HG03097 (cell line): ENCODE measurements around the gene PDGFA.

Experiments
- ATAC-seq: cut with Tn5 transposase; IDR thresholded peaks from one replicate; pipeline ENCODE4 v1.9.1; 2021; ENCODE audit not compliant: unreplicated experiment, low FRiP score

The PDGFA gene

DNA sequence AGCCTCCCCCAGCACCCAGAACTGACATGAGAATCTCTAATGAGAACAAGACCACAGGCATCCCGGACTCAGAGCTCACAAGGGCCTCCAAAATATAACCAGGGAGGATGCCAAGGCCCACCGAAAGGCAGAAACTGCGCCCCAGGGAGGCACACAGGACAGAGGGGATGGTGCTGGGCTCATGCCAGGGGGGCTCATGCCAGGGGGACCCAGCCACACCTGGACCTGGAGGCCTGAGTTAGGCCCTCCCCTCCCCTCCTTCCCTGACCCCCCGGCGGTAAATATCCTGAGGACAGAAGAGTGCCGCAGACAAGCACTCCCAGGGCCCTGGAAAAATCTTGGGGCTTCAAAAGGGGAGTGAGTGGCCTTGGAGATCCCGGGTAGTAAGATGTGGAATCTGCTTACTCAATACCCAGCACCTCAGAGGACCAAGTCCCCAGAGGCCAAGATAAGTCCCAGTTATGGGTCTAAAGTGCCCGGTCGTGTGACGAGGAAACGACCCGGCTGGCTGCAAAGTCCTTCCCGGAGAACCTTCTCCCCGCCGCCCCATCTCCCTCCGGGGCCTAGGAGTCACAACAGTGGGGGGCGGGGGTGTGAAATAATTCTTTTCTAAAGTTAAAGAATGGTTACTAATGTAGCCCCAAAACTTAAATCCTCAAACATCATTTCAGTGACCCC, 11.9 kb downstream of the PDGFA start:
- ATAC-seq, result no peak

DNA sequence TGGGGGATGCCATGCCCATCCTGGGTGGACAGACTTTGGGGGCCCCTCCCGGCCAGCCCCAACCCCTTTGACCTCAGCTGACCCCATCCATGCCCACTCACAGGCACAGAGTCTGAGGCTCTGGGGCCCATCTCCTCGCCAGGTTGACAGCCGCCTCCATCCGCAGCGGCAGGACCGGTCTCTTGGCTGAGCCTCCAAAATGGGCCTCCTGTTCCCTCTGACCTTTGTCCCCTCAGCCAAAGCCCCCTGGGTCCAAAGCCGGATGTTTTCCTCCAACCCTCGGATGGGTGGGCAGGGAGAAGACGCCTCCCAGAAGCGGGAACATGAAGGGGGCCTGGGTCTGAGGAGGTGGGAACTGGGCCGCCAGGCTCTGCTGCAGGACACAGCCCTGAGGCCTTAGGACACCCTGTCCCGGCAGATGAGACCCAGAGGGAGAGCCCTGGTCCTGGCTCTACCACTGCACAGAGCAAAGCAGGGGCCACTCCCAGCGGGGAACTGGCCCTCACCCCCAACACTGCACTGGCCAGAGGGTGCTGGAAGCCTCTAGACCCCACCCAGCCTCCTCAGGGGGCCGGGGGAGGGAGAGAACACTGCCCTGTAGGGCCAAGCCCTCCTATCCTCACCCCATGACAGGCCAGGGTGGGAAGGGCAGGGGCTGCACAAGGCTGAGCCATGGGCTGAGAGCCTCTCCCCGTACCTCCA, 12.6 kb downstream of the PDGFA start:
- ATAC-seq, result no peak

DNA sequence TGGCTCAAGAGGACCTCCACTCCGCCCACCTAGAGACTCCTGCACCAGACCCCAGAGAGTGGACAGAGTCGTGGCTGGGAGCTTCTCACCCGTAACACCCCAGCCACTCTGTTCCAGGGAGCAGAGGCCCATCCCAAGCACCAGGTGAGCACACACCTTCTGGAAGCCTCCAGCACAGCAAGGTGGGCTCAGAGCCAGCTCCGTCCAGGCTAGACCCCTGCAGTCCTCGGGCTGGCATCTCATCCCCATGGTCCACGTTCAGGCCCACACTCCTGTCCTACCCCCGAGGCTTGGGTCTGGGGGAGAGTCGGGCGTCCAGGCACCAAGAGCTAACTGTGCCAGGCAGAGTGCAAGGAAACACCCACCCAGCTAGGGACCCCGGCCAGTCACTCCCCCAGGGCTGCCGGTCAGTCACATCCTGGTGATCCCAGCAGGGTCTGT, 13.2 kb downstream of the PDGFA start:
- no peak for ATAC-seq

DNA sequence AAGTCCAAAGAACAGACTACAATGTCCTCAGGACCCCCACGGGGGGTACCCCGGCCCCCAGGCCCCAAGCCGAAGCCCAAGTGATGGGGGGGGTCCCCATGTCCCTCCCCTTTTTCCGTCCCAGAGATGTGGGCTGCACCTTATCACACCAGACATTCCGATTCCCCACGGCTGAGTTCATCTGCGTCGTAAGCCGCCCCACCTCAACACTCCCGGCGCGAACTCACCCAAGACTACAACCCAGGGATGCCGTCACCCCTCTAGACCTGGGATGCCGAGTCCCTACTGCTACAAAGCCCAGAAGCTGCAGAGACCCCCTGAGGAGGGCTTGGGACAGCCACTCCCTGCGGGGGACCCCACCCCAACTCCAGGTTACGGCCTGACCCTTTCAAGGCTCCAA, 14.5 kb downstream of the PDGFA start:
- no peak for ATAC-seq

- ATAC-seq, result no peak
Measured at GRCh38 chr7:504221-505111, 15.2 kb downstream of the PDGFA start.

GRCh38 chr7:503575-504111, 16.0 kb downstream of the PDGFA start:
- ATAC-seq, result no peak

DNA sequence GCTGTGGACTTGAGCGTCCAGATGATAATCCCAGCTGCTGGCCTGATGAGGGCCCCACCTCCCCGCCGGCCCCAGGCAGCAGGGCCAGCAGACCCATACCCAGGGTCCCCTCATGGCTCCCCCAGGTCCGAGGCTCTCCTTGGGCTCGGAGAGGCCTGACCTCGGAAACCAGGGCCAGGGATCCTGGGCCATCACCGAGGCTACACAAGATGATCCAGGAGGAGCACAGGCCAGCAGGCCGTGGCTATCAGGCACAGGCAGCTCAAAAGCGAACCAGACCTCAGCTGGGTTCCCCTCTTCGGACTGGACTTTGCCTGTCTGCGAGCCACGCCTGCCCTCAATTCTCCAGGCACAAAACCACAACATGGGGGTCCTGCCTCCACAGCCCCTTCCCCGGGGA, 17.4 kb downstream of the PDGFA start:
- no peak for ATAC-seq

DNA sequence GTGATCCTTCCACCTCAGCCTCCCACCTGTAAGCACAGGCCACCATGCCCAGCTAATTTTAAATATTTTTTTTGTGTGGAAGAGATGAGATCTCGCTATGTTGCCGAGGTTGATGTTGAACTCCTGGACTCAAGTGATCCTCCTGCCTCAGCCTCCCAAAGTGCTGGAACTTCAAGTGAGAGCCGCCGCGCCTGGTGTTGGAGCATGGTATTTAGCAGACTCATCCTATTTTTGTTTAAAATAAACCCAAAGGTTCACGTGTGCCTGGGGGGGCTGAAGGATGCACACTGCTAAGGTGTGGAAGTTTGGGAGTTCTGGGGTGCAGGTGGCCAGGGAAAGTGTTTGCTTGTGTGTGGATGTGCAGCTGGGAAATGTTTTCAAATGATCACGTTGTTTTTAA, 18.1 kb downstream of the PDGFA start:
- ATAC-seq, result no peak

GRCh38 chr7:500521-501420, 18.9 kb downstream of the PDGFA start:
- ATAC-seq, result no peak

DNA sequence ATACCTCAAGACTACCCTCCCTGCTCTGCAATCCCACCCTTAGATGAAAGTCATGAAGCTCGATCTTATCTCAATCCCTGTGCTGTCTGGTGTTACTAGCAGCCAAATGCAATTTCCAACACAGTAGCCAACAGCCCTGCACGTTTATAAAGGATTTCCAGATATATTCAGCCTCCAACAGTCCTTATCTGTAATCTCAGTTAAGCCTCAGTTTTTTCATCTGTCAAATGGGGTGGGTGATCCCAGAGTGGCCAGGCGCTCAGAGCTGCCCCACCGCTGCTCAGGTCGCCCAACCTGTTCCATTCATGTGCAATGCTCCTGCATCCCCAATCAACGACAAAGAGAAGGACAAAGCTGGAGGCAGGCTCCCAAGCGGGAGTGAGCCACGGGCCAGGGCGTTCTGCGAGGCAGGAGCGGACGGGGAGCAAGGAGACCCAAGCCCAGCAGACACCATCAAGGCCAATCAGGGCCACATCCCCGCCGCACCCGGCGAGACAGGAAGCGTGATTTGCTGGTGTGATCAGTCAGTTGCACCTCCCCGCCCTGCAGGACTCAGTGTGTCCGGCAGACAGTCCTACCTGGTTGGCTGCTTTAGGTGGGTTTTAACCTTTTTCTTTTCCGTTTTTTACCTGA, 19.7 kb downstream of the PDGFA start:
- ATAC-seq, result no peak

- ATAC-seq, result no peak
Measured at GRCh38 chr7:498678-499641, 20.7 kb downstream of the PDGFA start.

GRCh38 chr7:497946-498655, 21.5 kb downstream of the PDGFA start:
- no peak for ATAC-seq

GRCh38 chr7:497346-497745, 22.3 kb downstream of the PDGFA start:
- no peak for ATAC-seq

GRCh38 chr7:496528-497295, 22.9 kb downstream of the PDGFA start:
- no peak for ATAC-seq

DNA sequence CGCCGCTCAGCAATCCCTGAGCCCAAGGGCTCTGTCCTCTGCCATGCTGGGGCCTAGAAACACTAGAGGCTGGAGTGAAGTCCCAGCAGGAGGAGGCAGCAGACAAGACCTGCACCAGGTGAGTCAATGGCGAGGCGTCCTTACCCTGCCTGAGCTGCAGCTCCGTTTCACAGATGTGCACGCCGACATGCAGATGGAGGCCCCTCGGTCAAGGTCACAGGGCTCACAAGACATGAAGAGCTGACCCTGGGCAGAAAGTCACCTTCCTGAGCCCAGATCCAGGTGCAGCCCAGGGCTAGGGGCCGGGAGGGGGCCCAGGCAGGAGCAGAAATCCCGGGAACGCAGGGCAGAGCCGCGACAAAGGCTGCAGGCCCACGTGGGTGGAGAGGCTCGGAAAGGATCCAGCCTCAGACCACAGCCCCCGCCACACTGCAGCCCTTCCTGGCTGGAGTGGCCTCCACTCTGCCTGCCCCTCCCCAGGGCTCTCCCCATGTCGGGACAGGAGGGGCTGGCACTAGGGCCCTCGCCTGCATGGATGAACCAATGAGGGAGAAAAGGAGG, 23.8 kb downstream of the PDGFA start:
- ATAC-seq, result no peak

GRCh38 chr7:495326-495725, 24.3 kb downstream of the PDGFA start:
- no peak for ATAC-seq

GRCh38 chr7:494906-495305, 24.7 kb downstream of the PDGFA start:
- ATAC-seq, result no peak
